Stimulated activated CD4-positive, alpha-beta T cell treated with anti-CD3 and anti-CD28 coated beads, Interleukin-15, amount 100 ng/mL, for 48 hours (primary cell): ENCODE data around the gene LRRC7.
"Not testable (repeated sequence)": the region's sequence is repeated elsewhere in the genome, so short reads cannot be mapped to it uniquely, and the experiment has no call there.

Source experiments
- DNase-seq, 2 donors: peaks; one replicate each; pipeline ENCODE4 v3.0.0-alpha.2; 2020; ENCODE audit warnings: low read depth in 2 of 2

The LRRC7 gene

GRCh38 chr1:69878338-69878737 lies 310.6 kb downstream of the LRRC7 start:
- no peak for DNase-seq

- not testable (repeated sequence) for DNase-seq
Measured at GRCh38 chr1:69888016-69888415, 320.3 kb downstream of the LRRC7 start.

- DNase-seq: no peak
Measured at GRCh38 chr1:69888657-69889056, 320.9 kb downstream of the LRRC7 start.

- no peak for DNase-seq
Measured at GRCh38 chr1:69898403-69898947, 330.8 kb downstream of the LRRC7 start.

DNA sequence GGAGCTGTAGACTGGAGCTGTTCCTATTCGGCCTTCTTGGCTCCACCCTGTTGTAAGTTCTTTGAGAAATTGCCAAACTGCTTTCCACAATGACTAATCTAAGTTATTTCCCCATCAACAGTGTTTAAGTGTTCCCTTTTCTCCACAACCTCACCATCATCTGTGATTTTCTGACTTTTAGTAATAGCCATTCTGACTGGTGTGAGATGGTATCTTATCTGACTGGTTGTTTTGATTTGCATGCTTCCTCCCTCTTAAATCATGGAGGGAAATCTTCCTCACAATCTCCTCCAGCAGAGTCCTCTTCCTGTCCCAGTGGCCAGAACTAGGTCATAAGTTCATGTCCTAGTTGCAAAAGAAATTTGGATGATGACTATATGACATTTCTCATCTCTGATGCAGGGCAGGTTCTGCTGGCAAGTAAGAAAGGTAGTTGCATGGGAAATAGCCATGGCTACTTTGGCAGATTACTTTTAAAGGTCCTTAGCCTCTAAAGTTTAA lies 343.6 kb downstream of the LRRC7 start:
- no peak for DNase-seq

DNA sequence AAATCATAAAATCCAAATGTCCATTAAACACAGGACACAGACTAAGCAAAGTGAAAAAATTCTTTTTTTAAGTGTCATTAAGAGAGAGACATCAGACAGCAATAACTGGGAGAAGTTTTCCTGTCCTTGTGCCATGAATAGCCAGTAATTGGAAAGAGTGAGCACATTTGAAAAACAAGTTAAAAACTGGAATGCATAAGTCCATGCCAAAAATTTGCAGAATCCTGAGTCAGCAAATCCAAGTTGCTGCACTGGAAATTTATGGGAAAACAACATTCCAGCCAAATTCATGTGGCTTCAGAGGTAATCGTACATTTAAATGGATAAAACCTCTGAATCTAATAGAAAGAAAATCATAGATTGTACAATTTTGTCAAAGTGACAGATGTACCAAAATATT lies 346.3 kb downstream of the LRRC7 start:
- no peak for DNase-seq

DNA sequence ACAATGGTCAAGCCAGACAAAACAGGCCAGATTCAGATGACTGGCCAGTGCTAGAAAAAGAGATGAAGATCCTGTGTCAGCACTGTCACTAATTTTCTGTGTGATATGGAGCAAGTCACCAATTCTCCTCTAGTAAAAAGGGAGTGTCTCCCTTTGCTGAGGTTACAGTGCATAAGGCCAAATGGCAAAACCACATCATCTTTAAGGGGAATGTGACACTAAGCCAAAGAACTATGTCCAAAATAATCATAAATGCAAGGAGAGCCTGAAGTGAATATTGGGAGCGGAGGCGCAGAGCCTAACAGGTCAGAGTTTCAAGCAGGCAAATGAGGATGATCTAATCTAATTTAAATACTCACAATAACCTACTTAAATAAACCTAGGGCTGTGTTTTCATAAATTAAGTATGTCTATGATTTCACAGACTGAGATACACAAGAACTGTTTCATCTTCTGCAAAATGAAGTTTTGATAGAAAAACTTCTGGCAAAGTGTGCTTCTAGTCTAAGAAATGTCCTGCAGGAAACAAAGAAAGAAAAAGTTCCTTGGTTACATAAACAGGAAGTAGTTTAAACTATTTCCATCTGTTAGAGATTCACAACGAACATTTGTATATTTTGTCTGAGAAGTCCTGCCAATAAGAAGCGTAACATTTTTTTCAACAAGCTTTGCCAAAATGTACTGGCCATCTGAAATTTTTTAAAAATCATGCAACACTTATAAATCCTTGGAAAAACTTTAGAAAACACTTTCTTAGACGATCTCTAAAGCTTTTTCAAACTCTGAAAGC lies 347.4 kb downstream of the LRRC7 start:
- no peak for DNase-seq

GRCh38 chr1:69919129-69919921 lies 351.6 kb downstream of the LRRC7 start:
- DNase-seq: no peak

- DNase-seq: no peak
Measured at GRCh38 chr1:69919922-69920273, 352.2 kb downstream of the LRRC7 start.

- no peak for DNase-seq
Measured at GRCh38 chr1:69920426-69920825, 352.7 kb downstream of the LRRC7 start.

GRCh38 chr1:69921486-69921885 lies 353.8 kb downstream of the LRRC7 start:
- no peak for DNase-seq

GRCh38 chr1:69928234-69928633 lies 360.5 kb downstream of the LRRC7 start:
- not testable (repeated sequence) for DNase-seq

GRCh38 chr1:69929308-69930057 lies 361.8 kb downstream of the LRRC7 start:
- no peak for DNase-seq

DNA sequence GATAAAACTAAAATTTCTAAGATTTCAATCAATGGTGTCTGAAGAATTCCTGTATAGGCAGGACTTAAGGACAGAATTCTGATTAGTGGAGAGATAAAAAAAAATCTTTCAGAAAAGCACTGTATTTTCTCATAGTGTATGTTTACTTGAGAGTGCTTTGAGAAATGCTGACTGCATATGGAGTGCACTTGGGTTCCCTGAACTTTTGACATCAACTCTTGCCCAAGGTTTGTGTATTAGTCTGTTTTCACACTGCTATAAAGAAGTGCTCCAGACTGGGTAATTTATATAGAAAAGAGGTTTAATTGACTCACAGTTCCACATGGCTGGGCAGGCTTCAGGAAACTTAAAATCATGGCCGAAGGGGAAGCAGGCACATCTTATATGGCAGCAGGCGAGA lies 362.7 kb downstream of the LRRC7 start:
- DNase-seq: no peak

GRCh38 chr1:69932760-69933159 lies 365.0 kb downstream of the LRRC7 start:
- DNase-seq: no peak

DNA sequence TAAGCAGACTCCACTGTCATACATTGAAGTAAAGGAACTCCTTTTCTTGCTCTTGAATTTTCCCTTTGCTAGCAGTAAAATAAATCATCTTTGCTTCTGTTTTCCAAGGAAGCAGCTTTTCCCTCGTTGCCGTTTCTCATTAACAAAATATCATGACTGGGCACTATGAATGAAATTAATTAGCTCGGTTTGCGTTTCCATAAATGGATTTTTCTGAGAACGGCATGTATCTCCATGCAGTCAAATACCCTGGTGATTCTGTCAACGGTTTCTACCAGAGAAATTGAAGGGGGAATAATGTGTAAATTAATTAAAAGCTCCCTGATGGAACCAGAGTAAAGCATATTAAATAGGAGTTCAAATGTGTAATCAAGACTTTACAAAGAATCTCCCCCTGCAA lies 372.5 kb downstream of the LRRC7 start:
- no peak for DNase-seq

DNA sequence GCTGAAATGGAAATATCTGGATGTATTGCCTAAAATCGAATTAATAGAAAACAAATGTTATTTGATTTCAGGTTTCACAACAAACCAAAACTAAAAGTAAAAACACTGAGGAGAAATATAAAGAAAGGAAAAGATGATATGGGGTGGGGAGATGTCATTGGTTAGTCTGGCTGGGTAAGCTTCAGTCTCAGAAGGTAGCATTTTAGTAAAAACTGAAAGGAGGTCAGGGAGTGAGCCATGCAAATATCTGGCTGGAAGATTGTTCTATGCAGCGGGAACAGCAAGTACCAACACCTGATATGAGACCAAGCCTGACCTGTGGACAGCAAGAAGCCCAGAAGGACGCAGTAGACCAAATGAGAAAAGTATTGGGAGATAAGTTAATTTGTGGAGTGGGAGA lies 373.1 kb downstream of the LRRC7 start:
- DNase-seq: no peak

- no peak for DNase-seq
Measured at GRCh38 chr1:69943030-69943429, 375.3 kb downstream of the LRRC7 start.

- no peak for DNase-seq
Measured at GRCh38 chr1:69946935-69947334, 379.2 kb downstream of the LRRC7 start.

- DNase-seq: no peak
Measured at GRCh38 chr1:69947837-69948236, 380.1 kb downstream of the LRRC7 start.

DNA sequence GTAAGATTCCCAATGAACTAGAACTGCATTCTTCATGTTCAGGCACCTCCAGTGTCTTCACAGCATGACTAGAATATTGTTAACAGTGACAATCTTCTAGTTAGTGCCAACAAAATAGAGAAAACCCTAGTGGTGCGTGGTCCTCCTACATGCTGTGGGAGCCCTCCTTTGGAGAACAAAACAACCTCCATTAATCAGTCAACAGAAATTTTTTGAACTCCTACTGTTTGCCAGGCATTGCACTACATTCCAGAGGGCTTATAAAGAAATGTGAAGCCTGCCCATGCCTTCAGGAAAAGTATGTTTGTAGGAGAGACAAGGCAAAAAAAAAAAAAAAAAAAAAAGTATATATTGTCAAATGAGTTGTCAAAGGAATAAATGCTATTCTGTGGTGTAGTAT lies 385.0 kb downstream of the LRRC7 start:
- DNase-seq: no peak

DNA sequence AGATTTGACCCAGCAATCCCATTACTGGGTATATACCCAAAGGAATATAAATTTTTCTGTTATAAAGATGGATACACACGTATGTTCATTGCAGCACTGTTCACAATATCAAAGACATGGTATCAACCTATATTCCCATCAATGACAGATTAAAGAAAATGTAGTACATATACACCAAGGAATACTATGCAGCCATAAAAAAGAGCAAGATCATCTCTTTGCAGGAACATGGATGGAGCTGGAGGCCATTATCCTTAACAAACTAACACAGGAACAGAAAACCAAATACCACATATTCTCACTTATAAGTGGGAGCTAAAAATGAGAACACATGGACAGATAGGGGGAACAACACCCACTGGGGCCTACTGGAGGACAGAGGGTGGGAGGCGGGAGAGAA lies 394.7 kb downstream of the LRRC7 start:
- not testable (repeated sequence) for DNase-seq
